ENCODE data around the gene ZSCAN25. TPM values are rescaled to one million over a fixed set of nuclear protein-coding genes. Genes with fewer than 3 reads are reported as not detected.
"Not testable (repeated sequence)": the region's sequence is repeated elsewhere in the genome, so short reads cannot be mapped to it uniquely, and the experiment has no call there.

ZSCAN25 gene
- total and polyA plus RNA-seq, 7 donors = 3.6 to 19.9 (median 10.7) TPM

- no peaks in the 10 kb centered on the region for H3K9me3 ChIP-seq
- H3K4me1 ChIP-seq = no peaks in the 10 kb centered on the region
- H3K27ac ChIP-seq = no peak overlapping the region
- no peak for DNase-seq
- no peak for TF ChIP-seq CTCF (IDR thresholded peaks at IDR 0.05)
- TF ChIP-seq POLR2AphosphoS5 (IDR thresholded peaks at IDR 0.05) = no peak
- no peak for TF ChIP-seq EP300 (IDR thresholded peaks at IDR 0.05)
- TF ChIP-seq POLR2A (IDR thresholded peaks at IDR 0.05) = no peak
- no peak overlapping the region for H3K4me3 ChIP-seq
- H3K27me3 ChIP-seq = no peaks in the 10 kb centered on the region
- intact Hi-C loops (cut with DNase I) = no loop called here
- peaks cover 32 to 100% (median 61%) of the 10 kb centered on the region in 4 donors for H3K36me3 ChIP-seq
- 88% methylated on average over 14 of the region's 14 CpGs for WGBS, 2 donors
These were observed 12.0 kb downstream of the ZSCAN25 start for GRCh38 chr7:99628471-99629465.

DNA sequence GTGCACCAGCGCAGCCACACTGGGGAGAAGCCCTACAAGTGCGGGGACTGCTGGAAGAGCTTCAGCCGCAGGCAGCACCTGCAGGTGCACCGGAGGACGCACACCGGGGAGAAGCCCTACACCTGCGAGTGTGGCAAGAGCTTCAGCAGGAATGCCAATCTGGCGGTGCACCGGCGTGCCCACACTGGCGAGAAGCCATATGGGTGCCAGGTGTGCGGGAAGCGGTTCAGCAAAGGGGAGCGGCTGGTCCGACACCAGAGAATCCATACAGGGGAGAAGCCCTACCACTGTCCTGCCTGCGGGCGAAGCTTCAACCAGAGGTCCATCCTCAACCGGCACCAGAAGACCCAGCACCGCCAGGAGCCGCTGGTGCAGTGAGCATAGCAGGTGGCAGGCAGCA lies 12.9 kb downstream of the ZSCAN25 start:
- Histone ChIP-seq H3K4me1 (no peaks in the 10 kb centered on the region), H3K36me3 (peaks cover 28 to 93% (median 55%) of the 10 kb centered on the region in 4 donors), H3K27ac (no peak overlapping the region), H3K4me3 (no peak overlapping the region), H3K27me3 (no peaks in the 10 kb centered on the region), H3K9me3 (no peaks in the 10 kb centered on the region)
- TF ChIP-seq POLR2A (IDR thresholded peaks at IDR 0.05) = no peak
- TF ChIP-seq EP300 (IDR thresholded peaks at IDR 0.05) = no peak
- no peak for TF ChIP-seq CTCF (IDR thresholded peaks at IDR 0.05)
- TF ChIP-seq POLR2AphosphoS5 (IDR thresholded peaks at IDR 0.05) = no peak
- 89 to 95% methylated on average over 20 of the region's 20 CpGs for WGBS, 2 donors
- intact Hi-C loops (cut with DNase I) = loop anchor here (5.0 kb wide), 1 partner anchor 208 kb away; no protein-coding TSS in a partner anchor
- DNase-seq = no peak

GRCh38 chr7:99631295-99632109 lies 14.8 kb downstream of the ZSCAN25 start:
- H3K27me3 ChIP-seq = no peaks in the 10 kb centered on the region
- WGBS, 2 donors = 46 to 68% methylated on average over 9 of the region's 9 CpGs
- no peak overlapping the region for H3K27ac ChIP-seq
- H3K9me3 ChIP-seq = no peaks in the 10 kb centered on the region
- TF ChIP-seq POLR2AphosphoS5 (IDR thresholded peaks at IDR 0.05) (no peak), EP300 (IDR thresholded peaks at IDR 0.05) (no peak), CTCF (IDR thresholded peaks at IDR 0.05) (no peak), POLR2A (IDR thresholded peaks at IDR 0.05) (no peak)
- intact Hi-C loops (cut with DNase I) = loop anchor here (5.0 kb wide), 1 partner anchor 206 kb away; no protein-coding TSS in a partner anchor
- no peak for DNase-seq
- peaks cover 19 to 75% (median 39%) of the 10 kb centered on the region in 4 donors for H3K36me3 ChIP-seq
- no peaks in the 10 kb centered on the region for H3K4me1 ChIP-seq
- H3K4me3 ChIP-seq = no peak overlapping the region

GRCh38 chr7:99637414-99637813 lies 20.7 kb downstream of the ZSCAN25 start:
- H3K27me3 ChIP-seq; H3K4me1 ChIP-seq; H3K4me3 ChIP-seq; intact Hi-C loops (cut with DNase I); H3K27ac ChIP-seq; H3K9me3 ChIP-seq; DNase-seq: not testable (repeated sequence)
- peaks cover 0 to 23% (median 3%) of the 10 kb centered on the region in 4 donors for H3K36me3 ChIP-seq
- 78% methylated on average over 2 of the region's 2 CpGs for WGBS, 2 donors

DNA sequence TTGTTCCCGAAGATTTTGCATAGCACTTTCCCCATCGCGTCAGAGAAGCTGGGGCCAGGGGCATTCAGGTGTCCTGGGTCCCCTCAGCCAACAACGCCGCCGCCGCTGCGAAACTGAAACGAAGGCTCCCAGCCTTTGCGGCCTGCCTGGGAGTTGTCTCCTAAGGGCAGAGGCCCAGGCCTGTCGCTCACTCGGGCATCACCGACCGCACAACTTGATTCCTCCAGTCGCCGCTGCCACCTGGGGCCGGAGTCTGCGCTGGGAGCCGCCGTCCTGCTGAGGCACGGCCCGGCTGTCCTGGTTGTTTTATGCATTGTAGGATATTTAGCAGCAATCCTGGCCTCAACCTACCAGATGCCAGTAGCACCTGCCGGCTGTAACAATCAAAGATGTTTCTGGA lies 22.0 kb downstream of the ZSCAN25 start:
- Histone ChIP-seq H3K4me1 (no peaks in the 10 kb centered on the region), H3K4me3 (no peak overlapping the region), H3K27me3 (no peaks in the 10 kb centered on the region), H3K9me3 (no peaks in the 10 kb centered on the region), H3K27ac (no peak overlapping the region), H3K36me3 (peaks cover 0 to 10% (median 3%) of the 10 kb centered on the region in 4 donors)
- 96 to 98% methylated on average over 23 of the region's 23 CpGs for WGBS, 2 donors
- intact Hi-C loops (cut with DNase I) = no loop called here
- DNase-seq = no peak
- TF ChIP-seq CTCF (IDR thresholded peaks at IDR 0.05) (no peak), POLR2AphosphoS5 (IDR thresholded peaks at IDR 0.05) (no peak), EP300 (IDR thresholded peaks at IDR 0.05) (no peak), POLR2A (IDR thresholded peaks at IDR 0.05) (no peak)
